Fibroblast of lung (primary cell): ENCODE results near the gene SDCCAG8. TPM values are rescaled to one million over a fixed set of nuclear protein-coding genes. Genes with fewer than 3 reads are reported as not detected.

Experiments
- DNase-seq, 2 donors: peaks; one replicate each; pipeline versions ENCODE4 v3.0.0 to v3.0.0-alpha.2; 2010; ENCODE audit warnings: low read depth in 2 of 2
- H2AFZ ChIP-seq: 2 replicates; pipeline ENCODE4 v1.5.1; 2012; ENCODE audit warnings: low read length, control low read depth, inconsistent platforms
- H3K27ac ChIP-seq: 2 replicates; pipeline ENCODE4 v1.5.1; 2011; ENCODE audit warnings: low read length, control low read depth; ENCODE audit not compliant: insufficient read depth
- H3K27me3 ChIP-seq: 2 replicates; pipeline ENCODE4 v1.5.1; 2011; ENCODE audit warnings: mild to moderate bottlenecking, low read length; ENCODE audit not compliant: control insufficient read depth, insufficient read depth
- H3K36me3 ChIP-seq: 2 replicates; pipeline ENCODE4 v1.5.1; 2011; ENCODE audit warnings: low read length; ENCODE audit not compliant: control insufficient read depth, insufficient read depth
- H3K4me1 ChIP-seq: 2 replicates; pipeline ENCODE4 v1.5.1; 2011; ENCODE audit warnings: low read length; ENCODE audit not compliant: control insufficient read depth, insufficient read depth; ENCODE audit errors: extremely low read depth
- H3K4me2 ChIP-seq: 2 replicates; pipeline ENCODE4 v1.5.1; 2011; ENCODE audit warnings: low read length, control low read depth; ENCODE audit not compliant: insufficient read depth; ENCODE audit errors: extremely low read depth
- H3K4me3 ChIP-seq, 4 experiments: fragments of 200-600 bp in 1 of 4; sonication (generic) in 1 of 4; replicated peaks in 1 of 4; 2 replicates each; pipeline ENCODE4 v1.5.1; 2011 to 2016; ENCODE audit warnings: low read length in 4 of 4, low read depth in 3 of 4, mild to moderate bottlenecking in 3 of 4, control low read depth in 2 of 4, inconsistent platforms in 1 of 4, mixed read lengths in 1 of 4; ENCODE audit not compliant: insufficient read depth in 1 of 4; ENCODE audit errors: control extremely low read depth in 1 of 4
- H3K79me2 ChIP-seq: 2 replicates; pipeline ENCODE4 v1.5.1; 2012; ENCODE audit warnings: mild to moderate bottlenecking, low read length, inconsistent platforms; ENCODE audit not compliant: control insufficient read depth, insufficient read depth
- H3K9ac ChIP-seq: 2 replicates; pipeline ENCODE4 v1.5.1; 2011; ENCODE audit warnings: mild to moderate bottlenecking, low read length, control low read depth; ENCODE audit not compliant: insufficient read depth
- H3K9me3 ChIP-seq: 2 replicates; pipeline ENCODE4 v1.5.1; 2012; ENCODE audit warnings: low read depth, low read length; ENCODE audit not compliant: control insufficient read depth, insufficient read depth
- H4K20me1 ChIP-seq: 2 replicates; pipeline ENCODE4 v1.5.1; 2011; ENCODE audit warnings: low read length; ENCODE audit not compliant: control insufficient read depth, insufficient read depth; ENCODE audit errors: extremely low read depth
- EZH2 ChIP-seq: IDR thresholded peaks from 2 replicates; pipeline ENCODE4 v1.5.1; 2012; ENCODE audit warnings: low read length, control low read depth, mild to moderate bottlenecking; ENCODE audit errors: missing control alignments
- polyA plus RNA-seq, 2 donors: library from polyadenylated mRNA; depleted of rRNA in 1 of 2; stranded (reverse) in 1 of 2; unstranded in 1 of 2; fragments of >200 nt; gene quantifications; 2 replicates each; pipeline ENCODE4 v1.2.1, GENCODE V29; 2011 to 2012; ENCODE audit warnings: missing spikeins in 1 of 2
- total RNA-seq: library from RNA; depleted of rRNA; stranded (reverse); fragments of >200 nt; gene quantifications from 2 replicates; pipeline ENCODE4 v1.2.1, GENCODE V29; 2014
- TF ChIP-seq, protein P1 (sequence below), 2 donors: IDR thresholded peaks in 1 of 2; conservative IDR thresholded peaks in 1 of 2; 1 replicate in 1 of 2; 2 replicates in 1 of 2; pipeline ENCODE4 v1.5.1; 2011 to 2012; ENCODE audit warnings: low read length in 2 of 2, control low read depth in 1 of 2, inconsistent platforms in 1 of 2, low read depth in 1 of 2, mild to moderate bottlenecking in 1 of 2

Gene SDCCAG8
- total and polyA plus RNA-seq, 2 donors (not counting 1 experiment from before 2014, with no cell fraction given), result 34.8 to 53.2 TPM

DNA sequence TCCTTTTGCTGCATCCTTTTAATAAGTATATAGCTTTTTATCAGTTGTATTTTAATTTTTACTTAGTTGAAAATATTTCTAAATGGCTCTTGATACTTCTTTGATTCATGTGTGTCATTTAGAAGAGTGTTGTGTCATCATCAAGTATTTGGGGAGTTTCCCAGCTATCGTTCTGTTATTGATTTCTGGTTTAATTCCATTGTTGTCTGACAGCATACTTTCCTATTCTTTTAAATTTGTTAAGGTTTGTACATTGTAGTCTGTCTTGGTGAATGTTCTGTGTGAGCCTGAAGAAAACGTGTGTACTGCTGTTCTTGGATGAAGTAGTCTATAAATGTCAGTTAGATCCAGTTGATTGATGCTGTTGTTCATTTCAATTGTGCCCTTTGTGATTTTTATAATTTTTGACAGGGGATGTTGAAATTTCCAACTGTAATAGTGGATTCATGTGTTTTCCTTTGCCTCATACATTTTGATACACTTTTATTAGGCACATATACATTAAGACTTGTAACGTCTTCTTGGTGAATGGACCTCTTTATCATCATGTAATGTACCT lies 24.8 kb downstream of the SDCCAG8 start:
- H2AFZ ChIP-seq, result no peak overlapping the region
- H4K20me1 ChIP-seq, result no peaks in the 10 kb centered on the region
- no peak for TF ChIP-seq EZH2
- TF ChIP-seq, protein P1, sequence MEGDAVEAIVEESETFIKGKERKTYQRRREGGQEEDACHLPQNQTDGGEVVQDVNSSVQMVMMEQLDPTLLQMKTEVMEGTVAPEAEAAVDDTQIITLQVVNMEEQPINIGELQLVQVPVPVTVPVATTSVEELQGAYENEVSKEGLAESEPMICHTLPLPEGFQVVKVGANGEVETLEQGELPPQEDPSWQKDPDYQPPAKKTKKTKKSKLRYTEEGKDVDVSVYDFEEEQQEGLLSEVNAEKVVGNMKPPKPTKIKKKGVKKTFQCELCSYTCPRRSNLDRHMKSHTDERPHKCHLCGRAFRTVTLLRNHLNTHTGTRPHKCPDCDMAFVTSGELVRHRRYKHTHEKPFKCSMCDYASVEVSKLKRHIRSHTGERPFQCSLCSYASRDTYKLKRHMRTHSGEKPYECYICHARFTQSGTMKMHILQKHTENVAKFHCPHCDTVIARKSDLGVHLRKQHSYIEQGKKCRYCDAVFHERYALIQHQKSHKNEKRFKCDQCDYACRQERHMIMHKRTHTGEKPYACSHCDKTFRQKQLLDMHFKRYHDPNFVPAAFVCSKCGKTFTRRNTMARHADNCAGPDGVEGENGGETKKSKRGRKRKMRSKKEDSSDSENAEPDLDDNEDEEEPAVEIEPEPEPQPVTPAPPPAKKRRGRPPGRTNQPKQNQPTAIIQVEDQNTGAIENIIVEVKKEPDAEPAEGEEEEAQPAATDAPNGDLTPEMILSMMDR (conservative IDR thresholded peaks at IDR 0.05 in 1 of 2, IDR thresholded peaks at IDR 0.05 in 1 of 2; ENCODE audit: low read depth in 1 of 2, low read length in 2 of 2), result no peak
- no peak overlapping the region for H3K4me3 ChIP-seq
- no peak overlapping the region for H3K4me2 ChIP-seq
- H3K9ac ChIP-seq, result no peak overlapping the region
- peaks cover 1% of the 10 kb centered on the region for H3K36me3 ChIP-seq
- DNase-seq, result no peak
- H3K27ac ChIP-seq, result no peak overlapping the region
- H3K4me1 ChIP-seq, result no peaks in the 10 kb centered on the region
- no peaks in the 10 kb centered on the region for H3K27me3 ChIP-seq
- peaks cover 4% of the 10 kb centered on the region for H3K79me2 ChIP-seq
- H3K9me3 ChIP-seq, result no peaks in the 10 kb centered on the region

DNA sequence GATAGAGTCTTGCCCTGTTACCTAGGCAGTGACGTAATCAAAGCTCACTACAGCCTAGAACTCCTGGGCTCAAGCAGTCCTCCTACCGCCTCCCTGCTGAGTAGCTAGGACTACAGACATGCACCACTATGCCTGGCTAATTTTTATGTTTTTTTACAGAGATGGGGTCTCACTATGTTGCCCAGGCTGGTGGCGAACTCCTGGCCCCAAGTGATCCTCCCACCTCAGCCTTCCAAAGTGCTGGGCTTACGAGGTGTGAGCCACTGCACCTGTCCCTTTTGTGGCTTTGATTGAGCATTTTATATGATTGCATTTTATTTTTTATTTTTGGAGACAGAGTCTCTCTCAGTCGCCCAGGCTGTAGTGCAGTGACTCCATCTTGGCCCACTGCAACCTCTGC lies 25.8 kb downstream of the SDCCAG8 start:
- no peak overlapping the region for H2AFZ ChIP-seq
- no peak for TF ChIP-seq EZH2
- TF ChIP-seq, protein P1 (conservative IDR thresholded peaks at IDR 0.05 in 1 of 2, IDR thresholded peaks at IDR 0.05 in 1 of 2; ENCODE audit: low read depth in 1 of 2, low read length in 2 of 2), result no peak
- no peak overlapping the region for H3K4me3 ChIP-seq
- peaks cover 4% of the 10 kb centered on the region for H3K79me2 ChIP-seq
- H3K4me1 ChIP-seq, result peaks cover 2% of the 10 kb centered on the region
- no peak overlapping the region for H3K9ac ChIP-seq
- H3K36me3 ChIP-seq, result peaks cover 1% of the 10 kb centered on the region
- no peak overlapping the region for H3K27ac ChIP-seq
- no peak overlapping the region for H3K4me2 ChIP-seq
- DNase-seq, result no peak
- H3K9me3 ChIP-seq, result no peaks in the 10 kb centered on the region
- no peaks in the 10 kb centered on the region for H4K20me1 ChIP-seq
- H3K27me3 ChIP-seq, result no peaks in the 10 kb centered on the region

DNA sequence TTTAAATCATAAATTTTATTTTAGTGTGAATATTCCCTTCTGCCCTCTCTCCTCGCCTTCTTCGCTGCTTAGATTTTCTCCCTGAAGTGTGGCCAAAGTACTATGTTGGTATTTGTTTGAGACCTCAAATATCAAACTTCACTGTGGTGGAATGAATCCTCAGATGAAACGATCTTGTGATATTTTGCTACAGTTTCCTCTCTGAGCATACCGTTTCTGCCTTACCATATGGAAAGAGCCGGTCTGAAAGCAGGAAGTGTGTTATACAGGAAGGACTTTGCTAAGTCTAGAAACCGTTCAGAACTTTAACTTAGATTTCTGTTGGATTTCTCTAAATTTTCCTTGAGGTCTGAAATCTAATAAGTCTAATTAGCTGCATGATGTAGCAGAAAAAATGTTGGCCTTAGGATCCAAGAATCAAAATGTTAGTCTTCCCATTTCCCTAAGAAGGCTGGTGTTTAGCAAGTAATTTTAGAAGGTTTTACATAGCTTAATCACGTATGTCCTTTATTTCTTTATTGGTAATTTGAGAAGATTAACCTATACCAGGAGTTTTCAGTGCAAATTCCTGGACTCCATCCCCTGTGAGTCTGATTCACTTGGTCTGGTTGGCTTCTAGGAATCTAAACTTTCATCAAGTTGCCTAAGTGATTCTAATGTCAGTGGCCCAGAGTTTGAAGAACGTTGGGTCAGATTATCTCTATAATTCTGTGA lies 30.7 kb downstream of the SDCCAG8 start:
- H3K79me2 ChIP-seq, result peaks cover 9% of the 10 kb centered on the region
- no peaks in the 10 kb centered on the region for H3K9me3 ChIP-seq
- no peak overlapping the region for H3K4me3 ChIP-seq
- DNase-seq, result peak; percentile 62 to 74
- H3K4me1 ChIP-seq, result peaks cover 13% of the 10 kb centered on the region
- H3K27me3 ChIP-seq, result no peaks in the 10 kb centered on the region
- no peaks in the 10 kb centered on the region for H3K36me3 ChIP-seq
- H3K27ac ChIP-seq, result peak overlapping the region; percentile 60
- no peak overlapping the region for H3K9ac ChIP-seq
- TF ChIP-seq EZH2, result no peak
- TF ChIP-seq, protein P1 (conservative IDR thresholded peaks at IDR 0.05 in 1 of 2, IDR thresholded peaks at IDR 0.05 in 1 of 2; ENCODE audit: low read depth in 1 of 2, low read length in 2 of 2), result no peak
- H4K20me1 ChIP-seq, result no peaks in the 10 kb centered on the region
- peak overlapping the region; percentile 33 for H3K4me2 ChIP-seq
- no peak overlapping the region for H2AFZ ChIP-seq
